HG03442 (cell line): ENCODE measurements around the gene PARP4.
"Not testable (repeated sequence)": the region's sequence is repeated elsewhere in the genome, so short reads cannot be mapped to it uniquely, and the experiment has no call there.

ENCODE experiments used
- ATAC-seq: cut with Tn5 transposase; IDR thresholded peaks from one replicate; pipeline ENCODE4 v1.9.1; 2021; ENCODE audit warnings: mild to moderate bottlenecking, moderate library complexity; ENCODE audit not compliant: unreplicated experiment

PARP4 gene

GRCh38 chr13:24380227-24380626, 132.4 kb downstream of the PARP4 start:
- ATAC-seq: not testable (repeated sequence)

GRCh38 chr13:24371273-24371672, 141.3 kb downstream of the PARP4 start:
- not testable (repeated sequence) for ATAC-seq
